ENCODE data around the gene ITPRIP.

The ITPRIP gene, protein sequence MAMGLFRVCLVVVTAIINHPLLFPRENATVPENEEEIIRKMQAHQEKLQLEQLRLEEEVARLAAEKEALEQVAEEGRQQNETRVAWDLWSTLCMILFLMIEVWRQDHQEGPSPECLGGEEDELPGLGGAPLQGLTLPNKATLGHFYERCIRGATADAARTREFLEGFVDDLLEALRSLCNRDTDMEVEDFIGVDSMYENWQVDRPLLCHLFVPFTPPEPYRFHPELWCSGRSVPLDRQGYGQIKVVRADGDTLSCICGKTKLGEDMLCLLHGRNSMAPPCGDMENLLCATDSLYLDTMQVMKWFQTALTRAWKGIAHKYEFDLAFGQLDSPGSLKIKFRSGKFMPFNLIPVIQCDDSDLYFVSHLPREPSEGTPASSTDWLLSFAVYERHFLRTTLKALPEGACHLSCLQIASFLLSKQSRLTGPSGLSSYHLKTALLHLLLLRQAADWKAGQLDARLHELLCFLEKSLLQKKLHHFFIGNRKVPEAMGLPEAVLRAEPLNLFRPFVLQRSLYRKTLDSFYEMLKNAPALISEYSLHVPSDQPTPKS

GRCh38 chr10:104337985-104338735, at the start of gene ITPRIP:
Gene ITPRIP (minus strand): TSS chr10:104338465. CDS start chr10:104316051, 22,414 bp downstream.
- peak; percentile 75 for DNase-seq (ENCODE audit: low spot score)

GRCh38 chr10:104387130-104387888, 49.0 kb upstream of the ITPRIP start:
- no peak for DNase-seq (ENCODE audit: low spot score)

DNA sequence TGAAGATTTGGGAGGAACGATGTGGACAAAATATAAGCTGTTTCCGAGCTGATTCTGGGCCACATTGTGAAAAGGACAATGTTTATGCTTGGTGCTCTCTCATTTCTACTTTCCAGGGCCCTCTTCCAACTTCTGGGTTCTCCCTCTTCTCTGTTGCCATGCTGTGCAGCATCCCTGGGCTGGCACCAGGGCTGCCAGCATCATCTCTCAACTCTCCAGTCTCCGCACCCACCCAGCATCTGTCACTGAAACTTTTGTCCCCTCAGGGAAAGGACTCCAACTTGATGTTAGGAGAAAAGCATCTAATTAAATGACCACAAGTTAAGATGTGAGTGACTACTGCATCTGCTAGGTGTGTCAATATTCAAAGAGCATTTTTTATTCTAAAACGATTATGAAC, 42.1 kb upstream of the ITPRIP start:
- DNase-seq (ENCODE audit: low spot score) = no peak

DNA sequence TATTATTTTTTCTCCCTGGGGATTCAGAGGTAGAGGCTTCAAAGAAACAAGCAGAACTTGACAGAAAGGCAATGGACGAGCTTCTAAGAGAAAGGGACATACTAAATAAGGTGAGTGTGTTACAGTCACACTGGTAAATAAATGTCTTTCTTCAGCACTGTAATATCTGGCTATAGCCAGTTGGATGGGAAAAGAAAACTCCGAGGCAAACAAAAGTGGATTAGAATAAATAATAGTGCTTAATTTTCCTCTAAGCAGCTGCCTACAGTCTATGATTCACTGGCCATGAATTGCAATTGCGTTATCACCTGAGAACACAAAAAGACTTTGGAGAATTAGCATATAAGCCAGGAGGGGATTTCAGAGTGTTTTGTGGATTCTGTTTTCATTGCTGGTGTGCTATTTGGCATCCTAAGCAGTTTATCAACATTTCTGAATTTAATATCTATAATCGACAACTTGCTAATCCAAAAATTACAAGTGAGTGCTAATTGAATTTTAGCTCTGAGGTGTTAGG, 38.6 kb upstream of the ITPRIP start:
- no peak for DNase-seq (ENCODE audit: low spot score)

DNA sequence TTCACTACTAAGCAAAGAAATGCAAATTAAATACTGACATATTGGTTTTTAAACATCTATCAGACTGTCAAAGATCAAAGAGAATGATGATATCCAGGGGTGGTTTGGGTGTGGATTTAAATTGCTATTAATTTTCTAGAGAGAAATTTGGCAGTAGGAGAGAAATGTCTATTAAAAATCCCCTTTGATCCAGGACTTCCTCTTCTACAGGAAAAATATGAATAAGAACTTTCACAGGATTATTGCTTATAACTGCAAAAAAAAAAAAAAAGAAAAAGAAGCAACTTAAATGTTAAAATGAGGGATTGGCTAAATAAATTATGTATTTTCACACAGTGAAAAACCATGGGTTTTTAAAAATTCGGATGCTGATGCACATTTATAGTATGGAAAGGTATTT, 36.3 kb upstream of the ITPRIP start:
- DNase-seq (ENCODE audit: low spot score) = no peak

DNA sequence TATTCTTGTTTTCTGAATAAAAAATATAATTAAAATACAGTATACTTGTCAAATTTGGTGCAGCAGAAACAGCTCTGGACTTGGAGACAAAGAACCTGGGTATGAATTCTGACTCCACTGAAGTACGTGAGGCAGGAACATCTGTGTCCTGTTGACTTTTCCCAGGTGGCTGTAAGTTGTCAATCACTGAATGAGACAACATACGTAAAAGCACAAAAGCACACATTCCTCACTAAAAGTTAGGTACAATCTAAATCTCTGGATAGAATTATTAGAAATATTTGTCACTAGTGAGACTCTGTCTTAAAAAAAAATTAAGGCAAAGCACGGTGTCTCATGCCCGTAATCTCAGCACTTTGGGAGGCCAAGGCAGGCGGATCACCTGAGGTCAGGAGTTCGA, 33.5 kb upstream of the ITPRIP start:
- no peak for DNase-seq (ENCODE audit: low spot score)

DNA sequence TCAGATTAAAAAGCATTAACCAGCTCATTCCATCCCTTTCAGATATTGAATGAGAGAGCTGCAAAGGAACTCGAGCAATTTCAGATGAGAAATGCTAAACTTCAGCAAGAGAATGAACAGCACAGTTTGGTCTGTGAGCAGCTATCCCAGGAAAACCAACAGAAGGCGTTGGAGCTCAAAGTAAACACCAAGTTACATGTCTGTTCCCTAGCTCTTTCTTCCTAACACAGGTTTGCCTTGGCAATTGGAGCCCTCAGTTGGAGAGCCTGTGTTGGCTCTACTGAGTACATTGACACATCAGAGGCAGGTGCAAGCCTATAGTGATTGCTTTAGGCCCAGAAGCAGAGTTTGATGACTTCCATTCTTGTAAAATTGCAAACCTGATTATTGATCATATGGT, 30.1 kb upstream of the ITPRIP start:
- DNase-seq (ENCODE audit: low spot score) = no peak

GRCh38 chr10:104367904-104368303, 29.6 kb upstream of the ITPRIP start:
- DNase-seq (ENCODE audit: low spot score) = no peak

DNA sequence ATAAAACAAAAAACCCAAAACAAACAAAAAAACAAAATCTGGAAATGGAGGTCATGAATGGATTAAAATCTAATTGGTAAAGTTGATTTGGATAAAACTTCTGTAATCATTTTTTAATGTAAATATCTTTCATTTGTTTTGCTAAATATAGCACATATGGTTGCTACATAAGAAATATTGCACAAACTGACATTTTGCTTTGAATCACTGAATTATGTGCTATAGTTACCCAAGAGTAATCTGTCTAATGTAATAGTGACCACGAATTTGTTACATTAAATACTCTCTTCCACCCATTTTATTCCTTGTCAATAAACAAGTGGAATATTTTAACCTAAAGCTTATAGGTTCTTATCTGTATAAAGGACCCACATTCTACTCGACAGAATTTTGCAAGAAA, 21.5 kb upstream of the ITPRIP start:
- no peak for DNase-seq (ENCODE audit: low spot score)

DNA sequence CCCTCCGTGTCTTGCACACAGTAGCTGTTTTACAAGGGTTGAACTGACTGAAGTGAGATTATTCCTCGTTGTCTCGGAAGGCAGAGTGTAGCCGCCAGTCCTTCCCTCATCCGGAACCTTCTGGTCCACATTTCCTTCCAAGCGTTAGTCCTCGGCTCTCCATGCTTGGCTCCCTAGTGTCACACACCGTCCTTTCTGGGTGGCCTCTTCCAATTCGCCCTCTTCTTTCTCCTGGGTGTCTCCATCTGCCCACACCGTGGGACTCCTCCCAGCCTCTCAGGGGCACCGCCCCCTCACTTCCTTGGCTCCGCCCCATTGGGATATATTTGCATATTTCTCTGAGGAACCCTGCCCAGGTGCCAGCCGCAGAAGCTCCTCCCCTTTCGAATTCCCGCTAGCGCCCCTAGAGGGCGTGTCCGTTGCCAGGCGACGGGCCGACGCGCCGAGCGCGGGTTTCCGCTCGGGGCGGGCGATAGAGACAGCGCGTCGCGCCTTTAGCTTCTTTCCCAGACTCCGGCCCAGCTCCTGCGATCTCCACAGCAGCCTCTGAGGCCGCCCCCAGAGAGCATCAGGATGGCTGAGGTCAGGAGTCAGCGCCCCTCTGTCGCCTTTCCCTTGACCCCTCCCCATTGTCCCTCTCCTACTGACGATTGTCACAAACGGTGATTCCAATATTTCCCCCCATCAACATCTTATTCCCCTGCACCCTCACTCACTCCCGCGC, 15.2 kb upstream of the ITPRIP start, which contains the start of gene CFAP58:
Gene CFAP58, plus strand, starts transcription at position 509 of the 724 bp plus-strand sequence. Its CDS starts 65 bp downstream, at position 574.
- peak; percentile 94 for DNase-seq (ENCODE audit: low spot score)

GRCh38 chr10:104351919-104352318, 13.7 kb upstream of the ITPRIP start:
- DNase-seq (ENCODE audit: low spot score) = no peak

- peak; percentile 55 for DNase-seq (ENCODE audit: low spot score)
Measured at GRCh38 chr10:104351061-104351702, 12.9 kb upstream of the ITPRIP start.

GRCh38 chr10:104350127-104350635, 11.9 kb upstream of the ITPRIP start:
- peak; percentile 69 for DNase-seq (ENCODE audit: low spot score)

DNA sequence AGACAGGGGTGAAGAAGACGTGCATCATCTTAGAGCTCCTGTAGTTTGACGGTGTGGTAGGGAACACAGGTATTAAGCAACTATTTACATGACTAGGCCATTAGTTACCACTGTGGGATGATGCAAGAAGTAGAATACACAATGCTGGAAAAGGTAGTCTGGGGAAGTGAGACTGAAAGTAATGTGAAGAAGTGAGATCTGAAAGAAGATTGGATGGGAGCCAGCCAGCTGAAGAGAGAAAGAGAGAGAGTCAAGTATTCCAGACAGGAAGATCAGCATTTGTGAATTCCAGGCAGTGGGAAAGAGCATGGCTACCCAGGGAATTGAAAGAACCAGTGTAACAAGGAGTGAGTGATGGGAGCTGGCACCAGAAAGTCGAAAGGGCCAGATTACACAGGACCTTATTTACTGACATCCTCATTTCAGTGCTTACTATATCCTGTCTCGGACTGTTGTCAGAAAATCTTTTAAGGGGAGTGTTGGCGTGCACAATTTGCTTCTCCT, 11.4 kb upstream of the ITPRIP start:
- DNase-seq (ENCODE audit: low spot score) = no peak

- DNase-seq (ENCODE audit: low spot score) = no peak
Measured at GRCh38 chr10:104348601-104349000, 10.3 kb upstream of the ITPRIP start.

DNA sequence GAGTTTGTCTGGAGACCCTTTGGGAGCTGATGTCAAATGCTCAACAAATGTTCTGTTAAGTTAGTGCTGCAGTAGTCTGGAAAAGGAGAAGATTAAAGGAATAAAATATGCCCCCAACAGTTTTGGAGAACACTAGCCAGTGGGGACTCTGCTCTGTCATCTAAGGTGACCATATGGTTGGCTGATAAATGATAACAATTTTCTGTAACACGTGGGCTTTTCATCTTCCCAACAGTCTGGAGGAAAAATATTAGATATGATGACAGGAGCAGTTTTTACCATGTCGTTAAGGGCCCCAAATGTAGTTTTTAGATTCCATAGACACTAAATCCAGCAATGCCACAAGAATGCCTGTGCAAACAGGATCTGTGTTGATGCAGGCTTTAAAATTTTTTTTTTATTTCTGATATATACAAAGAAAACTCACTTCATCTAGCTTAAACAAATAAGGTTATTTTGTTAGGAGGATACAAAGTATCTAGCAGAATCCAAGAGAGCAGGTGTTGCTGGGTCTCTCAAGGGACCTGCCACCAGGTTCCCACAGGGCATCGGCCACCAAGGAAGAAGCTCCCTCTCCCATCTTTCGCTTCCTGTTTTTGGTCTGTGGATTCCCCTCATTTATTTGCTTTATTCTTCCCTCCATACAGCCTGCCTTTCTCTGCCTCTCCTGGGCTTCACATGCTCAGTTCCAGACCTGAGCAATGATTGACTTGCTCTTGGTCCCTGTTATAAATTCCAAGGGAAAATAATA, 9.2 kb upstream of the ITPRIP start:
- no peak for DNase-seq (ENCODE audit: low spot score)

GRCh38 chr10:104345941-104346340, 7.7 kb upstream of the ITPRIP start:
- DNase-seq (ENCODE audit: low spot score) = no peak

GRCh38 chr10:104345515-104345914, 7.2 kb upstream of the ITPRIP start:
- no peak for DNase-seq (ENCODE audit: low spot score)

DNA sequence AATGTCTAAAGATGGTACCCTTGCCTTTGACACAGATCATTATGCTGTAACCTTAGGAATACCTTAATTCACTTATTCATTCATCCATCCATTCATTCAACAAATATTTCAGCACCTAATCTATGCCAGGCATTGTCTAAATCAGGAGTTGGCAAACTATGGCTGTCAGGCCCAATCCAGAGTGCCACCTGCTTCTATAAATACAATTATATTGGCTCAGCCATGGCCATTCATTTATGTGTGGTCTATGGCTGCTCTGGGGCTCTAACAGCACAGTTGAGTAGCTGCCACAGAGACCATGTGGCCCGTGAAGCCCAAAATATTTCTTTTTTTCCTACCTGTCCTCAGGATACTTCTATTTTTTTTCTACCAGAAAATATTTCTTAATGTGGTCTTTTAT, 6.0 kb upstream of the ITPRIP start:
- DNase-seq (ENCODE audit: low spot score) = no peak
